ENCODE data around the gene SEPTIN1.
"Not testable (repeated sequence)": the region's sequence is repeated elsewhere in the genome, so short reads cannot be mapped to it uniquely, and the experiment has no call there.

Gene SEPTIN1

GRCh38 chr16:30340621-30341020 is 41.7 kb downstream of the SEPTIN1 start:
- H3K27ac ChIP-seq (ENCODE audit: extremely low read depth, low read depth, low read length), result no peak overlapping the region
- no peak for TF ChIP-seq ZNF311 (tag by site-specific recombination; IDR thresholded peaks at IDR 0.05; ENCODE audit: borderline replicate concordance)
- TF ChIP-seq ZNF202 (tag by site-specific recombination; IDR thresholded peaks at IDR 0.05; ENCODE audit: borderline replicate concordance), result no peak
- TF ChIP-seq OSR2 (tag by site-specific recombination; IDR thresholded peaks at IDR 0.05), result no peak
- TF ChIP-seq, protein P1, sequence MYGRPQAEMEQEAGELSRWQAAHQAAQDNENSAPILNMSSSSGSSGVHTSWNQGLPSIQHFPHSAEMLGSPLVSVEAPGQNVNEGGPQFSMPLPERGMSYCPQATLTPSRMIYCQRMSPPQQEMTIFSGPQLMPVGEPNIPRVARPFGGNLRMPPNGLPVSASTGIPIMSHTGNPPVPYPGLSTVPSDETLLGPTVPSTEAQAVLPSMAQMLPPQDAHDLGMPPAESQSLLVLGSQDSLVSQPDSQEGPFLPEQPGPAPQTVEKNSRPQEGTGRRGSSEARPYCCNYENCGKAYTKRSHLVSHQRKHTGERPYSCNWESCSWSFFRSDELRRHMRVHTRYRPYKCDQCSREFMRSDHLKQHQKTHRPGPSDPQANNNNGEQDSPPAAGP (tag by site-specific recombination; IDR thresholded peaks at IDR 0.05), result no peak
- no peak for TF ChIP-seq ZNF133 (tag by site-specific recombination; IDR thresholded peaks at IDR 0.05)
- no peak for TF ChIP-seq ZNF596 (tag by site-specific recombination; IDR thresholded peaks at IDR 0.05)
- TF ChIP-seq ZNF558 (tag by site-specific recombination; IDR thresholded peaks at IDR 0.05), result no peak
- TF ChIP-seq ZNF621 (tag by site-specific recombination; IDR thresholded peaks at IDR 0.05), result no peak
- no peak for TF ChIP-seq ZNF544 (tag by site-specific recombination; IDR thresholded peaks at IDR 0.05)
- no peak for TF ChIP-seq ZNF155 (tag by site-specific recombination; IDR thresholded peaks at IDR 0.05)
- no peak for TF ChIP-seq ZNF76 (tag by site-specific recombination; IDR thresholded peaks at IDR 0.05; ENCODE audit: borderline replicate concordance, low read depth)
- no peak for TF ChIP-seq SETDB1 (IDR thresholded peaks at IDR 0.05; ENCODE audit: insufficient read length, low read length)
- no peak for TF ChIP-seq RBAK (tag by site-specific recombination; IDR thresholded peaks at IDR 0.05)
- no peak for TF ChIP-seq ZNF692 (tag by site-specific recombination; IDR thresholded peaks at IDR 0.05)
- CTCF ChIA-PET, result interaction anchor here (0.7 to 1.2 kb wide), 3 partner anchors 16 to 69 kb away, joined by 3 to 4 read pairs (median 4); partner anchors contain the start of gene ZNF48
- POLR2A ChIA-PET, result interaction anchor here (0.7 kb wide), 1 partner anchor 30 kb away, joined by 5 read pairs; no protein-coding TSS in a partner anchor
- H3K4me1 ChIP-seq (ENCODE audit: control insufficient read depth, insufficient read depth, low read length), result no peaks in the 10 kb centered on the region
- H3K36me3 ChIP-seq (ENCODE audit: control insufficient read depth in 2 of 2, insufficient read depth in 1 of 2, low read length in 2 of 2), result no peaks in the 10 kb centered on the region
- H3K9me3 ChIP-seq (ENCODE audit: control insufficient read depth, insufficient read depth, low read depth, low read length), result no peaks in the 10 kb centered on the region
- H3K4me3 ChIP-seq (ENCODE audit: low read depth, low read length), result no peak overlapping the region

DNA sequence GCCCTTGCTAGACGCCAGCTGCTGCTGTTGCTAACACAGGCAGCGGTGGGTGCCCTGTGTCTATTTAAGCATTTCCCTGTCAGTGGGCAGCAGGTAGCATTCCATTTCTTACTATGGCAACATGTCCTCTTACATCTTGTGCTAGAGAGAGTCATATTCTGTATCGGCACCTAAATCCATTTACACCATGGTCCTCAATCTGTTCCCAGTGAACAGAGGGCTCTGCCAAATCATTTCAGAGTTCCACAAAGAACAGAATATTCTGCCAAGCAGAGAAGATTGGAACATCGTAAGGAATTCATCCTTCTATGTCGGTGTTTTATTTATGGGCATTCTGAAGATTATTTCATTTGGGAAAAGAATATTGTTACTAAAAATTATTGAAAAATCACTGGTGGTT is 43.6 kb downstream of the SEPTIN1 start:
- H3K4me3 ChIP-seq (ENCODE audit: low read depth, low read length); CTCF ChIA-PET; H3K9me3 ChIP-seq (ENCODE audit: control insufficient read depth, insufficient read depth, low read depth, low read length); H3K36me3 ChIP-seq (ENCODE audit: control insufficient read depth in 2 of 2, insufficient read depth in 1 of 2, low read length in 2 of 2); H3K4me1 ChIP-seq (ENCODE audit: control insufficient read depth, insufficient read depth, low read length); H3K27ac ChIP-seq (ENCODE audit: extremely low read depth, low read depth, low read length): not testable (repeated sequence)
- POLR2A ChIA-PET, result interaction anchor here (0.7 kb wide), 1 partner anchor 156 kb away, joined by 3 read pairs; no protein-coding TSS in a partner anchor

- H3K27ac ChIP-seq (ENCODE audit: extremely low read depth, low read depth, low read length); H3K4me3 ChIP-seq (ENCODE audit: low read depth, low read length); H3K36me3 ChIP-seq (ENCODE audit: control insufficient read depth in 2 of 2, insufficient read depth in 1 of 2, low read length in 2 of 2); H3K4me1 ChIP-seq (ENCODE audit: control insufficient read depth, insufficient read depth, low read length); CTCF ChIA-PET; H3K9me3 ChIP-seq (ENCODE audit: control insufficient read depth, insufficient read depth, low read depth, low read length): not testable (repeated sequence)
- POLR2A ChIA-PET, result interaction anchor here (0.5 kb wide), 1 partner anchor 48 kb away, joined by 3 read pairs; no protein-coding TSS in a partner anchor
These were observed 44.4 kb downstream of the SEPTIN1 start for GRCh38 chr16:30337964-30338357.

- ChIA-PET POLR2A (interaction anchor here (0.5 to 2.1 kb wide), 11 partner anchors 8 to 455 kb away, joined by 3 to 10 read pairs (median 4); partner anchors contain the start of genes CD2BP2, TBC1D10B and ZNF48), CTCF (interaction anchor here (0.7 to 1.6 kb wide), 2 partner anchors 74 to 113 kb away, joined by 3 to 6 read pairs; no protein-coding TSS in a partner anchor)
- no peaks in the 10 kb centered on the region for H3K4me1 ChIP-seq (ENCODE audit: control insufficient read depth, insufficient read depth, low read length)
- H3K9me3 ChIP-seq (ENCODE audit: control insufficient read depth, insufficient read depth, low read depth, low read length), result no peaks in the 10 kb centered on the region
- H3K36me3 ChIP-seq (ENCODE audit: control insufficient read depth in 2 of 2, insufficient read depth in 1 of 2, low read length in 2 of 2), result no peaks in the 10 kb centered on the region
- no peak overlapping the region for H3K27ac ChIP-seq (ENCODE audit: extremely low read depth, low read depth, low read length)
- peak overlapping the region; percentile 21; the same call in 1 of the 2 replicates for H3K4me3 ChIP-seq (ENCODE audit: low read depth, low read length)
- TF ChIP-seq, protein P2, sequence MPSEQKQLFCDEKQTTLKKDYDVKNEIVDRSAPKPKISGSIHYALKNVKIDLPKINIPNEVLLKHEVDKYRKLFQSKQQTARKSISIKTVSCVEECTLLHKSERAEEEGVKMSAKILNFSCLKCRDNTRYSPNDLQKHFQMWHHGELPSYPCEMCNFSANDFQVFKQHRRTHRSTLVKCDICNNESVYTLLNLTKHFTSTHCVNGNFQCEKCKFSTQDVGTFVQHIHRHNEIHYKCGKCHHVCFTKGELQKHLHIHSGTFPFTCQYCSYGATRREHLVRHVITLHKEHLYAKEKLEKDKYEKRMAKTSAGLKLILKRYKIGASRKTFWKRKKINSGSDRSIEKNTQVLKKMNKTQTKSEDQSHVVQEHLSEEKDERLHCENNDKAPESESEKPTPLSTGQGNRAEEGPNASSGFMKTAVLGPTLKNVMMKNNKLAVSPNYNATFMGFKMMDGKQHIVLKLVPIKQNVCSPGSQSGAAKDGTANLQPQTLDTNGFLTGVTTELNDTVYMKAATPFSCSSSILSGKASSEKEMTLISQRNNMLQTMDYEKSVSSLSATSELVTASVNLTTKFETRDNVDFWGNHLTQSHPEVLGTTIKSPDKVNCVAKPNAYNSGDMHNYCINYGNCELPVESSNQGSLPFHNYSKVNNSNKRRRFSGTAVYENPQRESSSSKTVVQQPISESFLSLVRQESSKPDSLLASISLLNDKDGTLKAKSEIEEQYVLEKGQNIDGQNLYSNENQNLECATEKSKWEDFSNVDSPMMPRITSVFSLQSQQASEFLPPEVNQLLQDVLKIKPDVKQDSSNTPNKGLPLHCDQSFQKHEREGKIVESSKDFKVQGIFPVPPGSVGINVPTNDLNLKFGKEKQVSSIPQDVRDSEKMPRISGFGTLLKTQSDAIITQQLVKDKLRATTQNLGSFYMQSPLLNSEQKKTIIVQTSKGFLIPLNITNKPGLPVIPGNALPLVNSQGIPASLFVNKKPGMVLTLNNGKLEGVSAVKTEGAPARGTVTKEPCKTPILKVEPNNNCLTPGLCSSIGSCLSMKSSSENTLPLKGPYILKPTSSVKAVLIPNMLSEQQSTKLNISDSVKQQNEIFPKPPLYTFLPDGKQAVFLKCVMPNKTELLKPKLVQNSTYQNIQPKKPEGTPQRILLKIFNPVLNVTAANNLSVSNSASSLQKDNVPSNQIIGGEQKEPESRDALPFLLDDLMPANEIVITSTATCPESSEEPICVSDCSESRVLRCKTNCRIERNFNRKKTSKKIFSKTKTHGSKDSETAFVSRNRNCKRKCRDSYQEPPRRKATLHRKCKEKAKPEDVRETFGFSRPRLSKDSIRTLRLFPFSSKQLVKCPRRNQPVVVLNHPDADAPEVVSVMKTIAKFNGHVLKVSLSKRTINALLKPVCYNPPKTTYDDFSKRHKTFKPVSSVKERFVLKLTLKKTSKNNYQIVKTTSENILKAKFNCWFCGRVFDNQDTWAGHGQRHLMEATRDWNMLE (tag by site-specific recombination; conservative IDR thresholded peaks at IDR 0.05; ENCODE audit: low read depth), result peak; percentile 54; the same call in 1 of the 2 replicates
- TF ChIP-seq ZNF433 (tag by site-specific recombination; IDR thresholded peaks at IDR 0.05; ENCODE audit: low read depth) (no peak), ZNF140 (tag by site-specific recombination; IDR thresholded peaks at IDR 0.05) (no peak), ZNF692 (tag by site-specific recombination; IDR thresholded peaks at IDR 0.05) (0 out of 2 replicates have a peak, but pooled peaks have one; percentile 23)
These were observed 46.5 kb downstream of the SEPTIN1 start for GRCh38 chr16:30335598-30336474.

All from HEK293 (cell line).